ENCODE measurements around the gene RTKN2.

RTKN2 gene

DNA sequence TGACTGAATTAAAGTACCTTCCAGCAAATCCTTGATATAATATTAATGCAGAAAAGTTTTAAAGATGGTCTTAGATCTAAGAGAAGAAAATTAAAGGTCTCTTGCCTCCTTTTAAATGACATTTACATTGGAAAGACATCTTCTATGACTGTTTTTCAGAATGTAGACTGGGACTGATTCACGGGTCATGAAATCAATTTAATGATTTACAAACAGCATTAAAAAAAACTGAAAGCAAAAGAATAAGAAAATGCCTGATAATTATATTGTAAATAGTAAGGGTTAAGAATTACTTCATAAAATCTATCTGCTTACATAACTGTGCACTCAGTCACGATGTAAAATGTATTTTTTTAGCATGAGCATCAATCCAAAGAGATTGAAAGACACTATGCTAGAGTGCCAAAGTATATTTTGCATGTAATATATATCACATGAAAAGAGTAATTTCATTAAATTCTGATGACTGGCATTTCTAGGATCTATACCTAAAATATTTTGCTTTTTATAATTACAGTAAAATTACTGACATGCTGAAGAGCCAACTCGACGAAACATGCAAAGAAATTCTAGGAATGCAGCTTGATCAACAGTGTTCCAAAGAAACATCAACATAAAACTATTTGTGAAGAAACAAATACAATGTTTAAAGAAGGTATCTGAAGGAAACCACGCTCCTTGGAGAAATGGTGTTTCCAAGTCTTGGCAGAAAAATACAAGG is 35.1 kb downstream of the RTKN2 start:
- Histone ChIP-seq H3K9ac (ENCODE audit: low read length) (peak overlapping the region; percentile 27), H2AK5ac (ENCODE audit: low read length, severe bottlenecking) (no peak overlapping the region), H2BK12ac (ENCODE audit: low read length in 2 of 2) (no peak overlapping the region), H3K18ac (ENCODE audit: low read depth in 1 of 2, low read length in 2 of 2) (no peak overlapping the region), H3K9me3 (ENCODE audit: control insufficient read depth, low read length) (no peaks in the 10 kb centered on the region), H3K4ac (ENCODE audit: low read depth in 1 of 2, low read length in 2 of 2) (no peak overlapping the region), H3K4me1 (ENCODE audit: control insufficient read depth, insufficient read depth, low read depth, low read length) (peaks cover 3% of the 10 kb centered on the region), H4K91ac (ENCODE audit: low read length) (no peak overlapping the region), H3K23ac (ENCODE audit: low read length in 2 of 2) (no peak overlapping the region), H3K14ac (ENCODE audit: low read length in 2 of 2) (no peak overlapping the region), H3K79me1 (replicated peaks; ENCODE audit: low read length, poor library complexity, severe bottlenecking) (peaks cover 1% of the 10 kb centered on the region), H3K36me3 (ENCODE audit: control insufficient read depth in 1 of 2, insufficient read depth in 2 of 2, low read depth in 1 of 2, low read length in 2 of 2) (no peaks in the 10 kb centered on the region), H3K4me2 (ENCODE audit: low read length, poor library complexity, severe bottlenecking) (no peak overlapping the region), H2BK15ac (ENCODE audit: low read depth, poor library complexity, severe bottlenecking) (no peak overlapping the region), H3K27ac (ENCODE audit: low read length, poor library complexity, severe bottlenecking) (peak overlapping the region; percentile 95), H2BK120ac (ENCODE audit: low read depth, low read length) (no peak overlapping the region), H3K4me3 (ENCODE audit: insufficient read depth in 1 of 2, low read depth in 1 of 2, low read length in 2 of 2) (no peak overlapping the region), H2BK5ac (ENCODE audit: low read depth, low read length, poor library complexity, severe bottlenecking) (no peak overlapping the region), H2AFZ (ENCODE audit: low read depth, low read length) (no peak overlapping the region), H4K8ac (ENCODE audit: low read length) (no peak overlapping the region), H3K27me3 (ENCODE audit: control insufficient read depth in 1 of 2, insufficient read depth in 1 of 2, low read length in 2 of 2) (no peaks in the 10 kb centered on the region)
- whole genome bisulfite sequencing = 11% methylated on average over 3 of the region's 5 CpGs
- no peak for DNase-seq

DNA sequence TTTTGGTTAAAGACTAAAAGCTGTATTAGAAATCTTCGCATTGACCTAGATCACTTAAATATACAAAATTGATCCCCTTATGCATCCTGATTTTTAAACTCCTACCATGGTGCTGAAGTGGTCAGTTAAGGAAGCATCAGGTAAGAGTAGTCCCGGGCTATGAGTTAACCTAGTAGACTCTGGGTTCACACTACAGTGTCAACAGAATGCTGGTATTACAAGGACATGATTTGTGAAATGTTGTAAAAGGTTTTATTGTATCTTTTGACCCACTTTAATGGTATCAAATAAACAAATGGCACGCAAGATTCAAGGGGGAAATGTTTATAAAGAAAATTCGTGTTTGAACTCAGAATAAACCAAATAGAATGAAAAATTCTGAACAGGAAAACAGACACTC is 36.8 kb downstream of the RTKN2 start:
- peak overlapping the region; percentile 60 for H2BK5ac ChIP-seq (ENCODE audit: low read depth, low read length, poor library complexity, severe bottlenecking)
- no peak overlapping the region for H4K8ac ChIP-seq (ENCODE audit: low read length)
- H2BK120ac ChIP-seq (ENCODE audit: low read depth, low read length) = no peak overlapping the region
- H2AK5ac ChIP-seq (ENCODE audit: low read length, severe bottlenecking) = peak overlapping the region; percentile 26
- H3K79me1 ChIP-seq (replicated peaks; ENCODE audit: low read length, poor library complexity, severe bottlenecking) = peaks cover 1% of the 10 kb centered on the region
- no peak overlapping the region for H3K23ac ChIP-seq (ENCODE audit: low read length in 2 of 2)
- no peaks in the 10 kb centered on the region for H3K36me3 ChIP-seq (ENCODE audit: control insufficient read depth in 1 of 2, insufficient read depth in 2 of 2, low read depth in 1 of 2, low read length in 2 of 2)
- H3K14ac ChIP-seq (ENCODE audit: low read length in 2 of 2) = no peak overlapping the region
- no peak for DNase-seq
- H3K9me3 ChIP-seq (ENCODE audit: control insufficient read depth, low read length) = no peaks in the 10 kb centered on the region
- H2AFZ ChIP-seq (ENCODE audit: low read depth, low read length) = no peak overlapping the region
- peak overlapping the region; percentile 93 for H3K27ac ChIP-seq (ENCODE audit: low read length, poor library complexity, severe bottlenecking)
- no peak overlapping the region for H3K4ac ChIP-seq (ENCODE audit: low read depth in 1 of 2, low read length in 2 of 2)
- no peak overlapping the region for H3K4me3 ChIP-seq (ENCODE audit: insufficient read depth in 1 of 2, low read depth in 1 of 2, low read length in 2 of 2)
- peak overlapping the region; percentile 45 for H3K9ac ChIP-seq (ENCODE audit: low read length)
- H2BK12ac ChIP-seq (ENCODE audit: low read length in 2 of 2) = no peak overlapping the region
- no peak overlapping the region for H3K18ac ChIP-seq (ENCODE audit: low read depth in 1 of 2, low read length in 2 of 2)
- H2BK15ac ChIP-seq (ENCODE audit: low read depth, poor library complexity, severe bottlenecking) = no peak overlapping the region
- no peak overlapping the region for H4K91ac ChIP-seq (ENCODE audit: low read length)
- no peak overlapping the region for H3K4me2 ChIP-seq (ENCODE audit: low read length, poor library complexity, severe bottlenecking)
- H3K4me1 ChIP-seq (ENCODE audit: control insufficient read depth, insufficient read depth, low read depth, low read length) = peaks cover 3% of the 10 kb centered on the region
- no peaks in the 10 kb centered on the region for H3K27me3 ChIP-seq (ENCODE audit: control insufficient read depth in 1 of 2, insufficient read depth in 1 of 2, low read length in 2 of 2)
- WGBS = 63% methylated on average over 1 of the region's 4 CpGs

DNA sequence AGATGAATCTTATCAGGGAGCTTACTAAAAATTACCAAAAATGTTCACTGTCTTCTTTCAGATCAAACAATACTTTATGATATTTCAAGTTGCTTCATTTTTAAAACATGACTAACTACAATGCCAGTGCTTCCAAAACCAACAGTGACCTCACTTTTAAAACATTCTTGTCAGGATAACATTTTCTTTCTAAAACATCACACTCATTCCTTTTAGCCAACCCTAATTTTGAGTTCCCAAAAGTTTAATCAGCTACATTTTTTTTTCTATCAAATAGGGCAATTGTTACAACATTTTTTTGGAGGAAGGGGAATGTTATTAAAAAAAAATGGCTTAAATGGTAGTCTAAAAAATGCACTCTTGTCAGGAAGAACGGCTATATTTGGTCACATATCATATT is 37.3 kb downstream of the RTKN2 start:
- WGBS = no CpG with 5 or more reads among the region's 1 CpG

DNA sequence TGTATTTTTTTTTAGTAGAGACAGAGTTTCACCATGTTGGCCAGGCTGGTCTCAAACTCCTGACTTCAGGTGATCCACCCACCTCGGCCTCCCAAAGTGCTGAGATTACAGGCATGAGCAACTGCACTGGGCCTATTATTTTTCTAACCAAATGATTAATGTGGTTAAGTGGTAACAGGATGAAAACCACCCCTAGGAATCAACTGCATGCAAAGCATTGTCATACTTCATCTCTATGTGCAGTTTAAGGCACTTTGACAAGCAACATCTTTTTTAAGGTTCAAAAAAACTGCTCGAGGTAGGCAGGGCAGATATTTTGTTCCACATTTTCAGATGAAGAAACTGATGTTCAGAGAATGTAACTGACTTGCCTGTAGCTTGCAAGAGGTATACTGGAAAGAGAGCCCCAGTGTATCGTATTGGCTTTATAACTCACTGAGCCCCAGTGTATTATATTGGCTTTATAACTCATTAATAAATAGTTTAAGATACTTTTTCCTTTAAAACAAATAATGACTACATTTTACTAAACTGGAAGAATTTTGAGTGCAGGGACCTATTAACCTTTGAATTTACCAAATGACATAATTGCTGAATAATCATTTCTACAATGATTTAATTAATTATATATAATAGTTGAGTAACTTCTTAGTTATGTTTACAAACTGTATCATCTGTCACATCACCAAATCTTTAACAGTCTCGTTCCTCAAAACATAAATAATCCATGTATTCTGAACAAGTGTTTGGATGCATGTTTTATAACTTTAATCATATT is 38.1 kb downstream of the RTKN2 start:
- no peak overlapping the region for H3K18ac ChIP-seq (ENCODE audit: low read depth in 1 of 2, low read length in 2 of 2)
- no peak overlapping the region for H2BK12ac ChIP-seq (ENCODE audit: low read length in 2 of 2)
- no peak overlapping the region for H2AFZ ChIP-seq (ENCODE audit: low read depth, low read length)
- no peak overlapping the region for H2BK15ac ChIP-seq (ENCODE audit: low read depth, poor library complexity, severe bottlenecking)
- H3K4me3 ChIP-seq (ENCODE audit: insufficient read depth in 1 of 2, low read depth in 1 of 2, low read length in 2 of 2) = no peak overlapping the region
- peak overlapping the region; percentile 95 for H3K27ac ChIP-seq (ENCODE audit: low read length, poor library complexity, severe bottlenecking)
- H3K23ac ChIP-seq (ENCODE audit: low read length in 2 of 2) = no peak overlapping the region
- H4K8ac ChIP-seq (ENCODE audit: low read length) = no peak overlapping the region
- H3K4me2 ChIP-seq (ENCODE audit: low read length, poor library complexity, severe bottlenecking) = no peak overlapping the region
- H3K79me1 ChIP-seq (replicated peaks; ENCODE audit: low read length, poor library complexity, severe bottlenecking) = peaks cover 1% of the 10 kb centered on the region
- 76% methylated on average over 1 of the region's 4 CpGs for WGBS
- no peaks in the 10 kb centered on the region for H3K36me3 ChIP-seq (ENCODE audit: control insufficient read depth in 1 of 2, insufficient read depth in 2 of 2, low read depth in 1 of 2, low read length in 2 of 2)
- peaks cover 3% of the 10 kb centered on the region for H3K4me1 ChIP-seq (ENCODE audit: control insufficient read depth, insufficient read depth, low read depth, low read length)
- peak overlapping the region; percentile 65 for H3K9ac ChIP-seq (ENCODE audit: low read length)
- no peak overlapping the region for H2BK5ac ChIP-seq (ENCODE audit: low read depth, low read length, poor library complexity, severe bottlenecking)
- H3K4ac ChIP-seq (ENCODE audit: low read depth in 1 of 2, low read length in 2 of 2) = no peak overlapping the region
- no peaks in the 10 kb centered on the region for H3K27me3 ChIP-seq (ENCODE audit: control insufficient read depth in 1 of 2, insufficient read depth in 1 of 2, low read length in 2 of 2)
- H2AK5ac ChIP-seq (ENCODE audit: low read length, severe bottlenecking) = no peak overlapping the region
- no peak for DNase-seq
- no peak overlapping the region for H4K91ac ChIP-seq (ENCODE audit: low read length)
- no peak overlapping the region for H3K14ac ChIP-seq (ENCODE audit: low read length in 2 of 2)
- H3K9me3 ChIP-seq (ENCODE audit: control insufficient read depth, low read length) = no peaks in the 10 kb centered on the region
- no peak overlapping the region for H2BK120ac ChIP-seq (ENCODE audit: low read depth, low read length)

More for the DNA sequence above, 37.3 kb downstream of the RTKN2 start:
- no peak overlapping the region for H2BK5ac ChIP-seq (ENCODE audit: low read depth, low read length, poor library complexity, severe bottlenecking)
- peaks cover 3% of the 10 kb centered on the region for H3K4me1 ChIP-seq (ENCODE audit: control insufficient read depth, insufficient read depth, low read depth, low read length)
- no peak overlapping the region for H3K4me2 ChIP-seq (ENCODE audit: low read length, poor library complexity, severe bottlenecking)
- peak overlapping the region; percentile 93 for H3K27ac ChIP-seq (ENCODE audit: low read length, poor library complexity, severe bottlenecking)
- H3K18ac ChIP-seq (ENCODE audit: low read depth in 1 of 2, low read length in 2 of 2) = no peak overlapping the region
- H3K36me3 ChIP-seq (ENCODE audit: control insufficient read depth in 1 of 2, insufficient read depth in 2 of 2, low read depth in 1 of 2, low read length in 2 of 2) = no peaks in the 10 kb centered on the region
- no peak overlapping the region for H2BK12ac ChIP-seq (ENCODE audit: low read length in 2 of 2)
- no peaks in the 10 kb centered on the region for H3K9me3 ChIP-seq (ENCODE audit: control insufficient read depth, low read length)
- H2BK15ac ChIP-seq (ENCODE audit: low read depth, poor library complexity, severe bottlenecking) = no peak overlapping the region
- H3K79me1 ChIP-seq (replicated peaks; ENCODE audit: low read length, poor library complexity, severe bottlenecking) = peaks cover 1% of the 10 kb centered on the region
- no peak overlapping the region for H2AFZ ChIP-seq (ENCODE audit: low read depth, low read length)
- H2BK120ac ChIP-seq (ENCODE audit: low read depth, low read length) = no peak overlapping the region
- no peak overlapping the region for H3K4me3 ChIP-seq (ENCODE audit: insufficient read depth in 1 of 2, low read depth in 1 of 2, low read length in 2 of 2)
- H3K27me3 ChIP-seq (ENCODE audit: control insufficient read depth in 1 of 2, insufficient read depth in 1 of 2, low read length in 2 of 2) = no peaks in the 10 kb centered on the region
- H4K91ac ChIP-seq (ENCODE audit: low read length) = no peak overlapping the region
- H3K14ac ChIP-seq (ENCODE audit: low read length in 2 of 2) = no peak overlapping the region
- DNase-seq = peak; percentile 45
- no peak overlapping the region for H4K8ac ChIP-seq (ENCODE audit: low read length)
- no peak overlapping the region for H3K23ac ChIP-seq (ENCODE audit: low read length in 2 of 2)
- H3K9ac ChIP-seq (ENCODE audit: low read length) = peak overlapping the region; percentile 65
- H3K4ac ChIP-seq (ENCODE audit: low read depth in 1 of 2, low read length in 2 of 2) = no peak overlapping the region
- H2AK5ac ChIP-seq (ENCODE audit: low read length, severe bottlenecking) = no peak overlapping the region
